HepG2 (cell line): ENCODE results near the gene TRNP1. TPM values are rescaled to one million over a fixed set of nuclear protein-coding genes. Genes with fewer than 3 reads are reported as not detected.
A peak's percentile ranks its signal among the peaks of the same experiment; 100 is the strongest.

Experiments
- IKZF4 ChIP-seq: sonication (generic); formaldehyde crosslinking; IDR thresholded peaks from 2 replicates; pipeline ENCODE4 v1.5.1; 2020; ENCODE audit warnings: borderline replicate concordance, mild to moderate bottlenecking, low read depth, missing genetic modification reagents; ENCODE audit errors: not compliant biosample characterization
- MIER2 ChIP-seq: IDR thresholded peaks from 2 replicates; pipeline ENCODE4 v1.6.1; 2016; ENCODE audit warnings: missing biosample characterization, missing genetic modification reagents
- NR2F2 ChIP-seq: IDR thresholded peaks from 2 replicates; pipeline ENCODE4 v1.6.1; 2012; ENCODE audit warnings: low read depth, inconsistent platforms, borderline replicate concordance
- PHF21A ChIP-seq: sonication (generic); formaldehyde crosslinking; IDR thresholded peaks from 2 replicates; pipeline ENCODE4 v1.5.0; 2020; ENCODE audit warnings: mild to moderate bottlenecking, missing genetic modification reagents
- PRMT3 ChIP-seq: sonication (generic); formaldehyde crosslinking; IDR thresholded peaks from 2 replicates; pipeline ENCODE4 v1.8.1; 2022; ENCODE audit warnings: low read depth, mild to moderate bottlenecking, moderate library complexity, missing genetic modification reagents, borderline replicate concordance
- RBM22 ChIP-seq: fragments of 200-400 bp; formaldehyde crosslinking; optimal IDR thresholded peaks from 2 replicates; pipeline ENCODE3; 2017; ENCODE audit warnings: mild to moderate bottlenecking, low read length, moderate library complexity
- RFXAP ChIP-seq: sonication (generic); formaldehyde crosslinking; IDR thresholded peaks from 2 replicates; pipeline ENCODE4 v1.4.0; 2020; ENCODE audit warnings: missing genetic modification reagents, borderline replicate concordance
- SRF ChIP-seq: IDR thresholded peaks from 2 replicates; pipeline ENCODE4 v1.6.1; 2011; ENCODE audit warnings: mild to moderate bottlenecking, low read depth, low read length, moderate library complexity
- SRSF1 ChIP-seq: fragments of 200-400 bp; formaldehyde crosslinking; optimal IDR thresholded peaks from 2 replicates; pipeline ENCODE3; 2017; ENCODE audit warnings: mild to moderate bottlenecking, low read depth, low read length, moderate library complexity
- ZFP82 ChIP-seq: sonication (generic); formaldehyde crosslinking; IDR thresholded peaks from 2 replicates; pipeline ENCODE4 v1.5.1; 2020; ENCODE audit warnings: mild to moderate bottlenecking, missing genetic modification reagents, borderline replicate concordance
- ZNF124 ChIP-seq: sonication (generic); formaldehyde crosslinking; IDR thresholded peaks from 2 replicates; pipeline ENCODE4 v1.4.0; 2020; ENCODE audit warnings: missing genetic modification reagents
- ZNF136 ChIP-seq: sonication (generic); formaldehyde crosslinking; IDR thresholded peaks from 2 replicates; pipeline ENCODE4 v1.8.1; 2022; ENCODE audit warnings: low read depth, mild to moderate bottlenecking, moderate library complexity, missing genetic modification reagents
- ZNF451 ChIP-seq: sonication (generic); formaldehyde crosslinking; IDR thresholded peaks from 2 replicates; pipeline ENCODE4 v1.5.0; 2020; ENCODE audit warnings: mild to moderate bottlenecking, missing genetic modification reagents
- ZNF770 ChIP-seq: sonication (generic); formaldehyde crosslinking; IDR thresholded peaks from 2 replicates; pipeline ENCODE4 v1.5.0; 2020; ENCODE audit warnings: mild to moderate bottlenecking, missing genetic modification reagents
- polyA plus RNA-seq, 8 experiments: library from polyadenylated mRNA; depleted of rRNA in 3 of 8; stranded (reverse) in 7 of 8; unstranded in 1 of 8; fragments of >200 nt; fragmentation: Illumina TruSeq in 4 of 8; extraction: Trizol in 4 of 8; gene quantifications; 2 replicates each; pipeline versions ENCODE4 v1.2.1 to v1.2.3, GENCODE V29; 2011 to 2016; ENCODE audit warnings: low read depth in 4 of 8, missing spikeins in 1 of 8, mixed read lengths in 1 of 8; ENCODE audit not compliant: insufficient read depth in 1 of 8
- total RNA-seq, 5 experiments: library from RNA; depleted of rRNA; stranded (reverse); fragments of >200 nt; fragmentation: Illumina TruSeq; extraction: Trizol; gene quantifications; 2 replicates each; pipeline ENCODE4 v1.2.3, GENCODE V29; 2016; ENCODE audit warnings: low read depth in 1 of 5
- TF ChIP-seq, protein P1 (sequence below): sonication (generic); formaldehyde crosslinking; IDR thresholded peaks from 2 replicates; pipeline ENCODE4 v1.4.0; 2020; ENCODE audit warnings: mild to moderate bottlenecking, missing genetic modification reagents, borderline replicate concordance
- TF ChIP-seq, protein P2 (sequence below): sonication (generic); formaldehyde crosslinking; IDR thresholded peaks from 2 replicates; pipeline ENCODE4 v1.8.1; 2022; ENCODE audit warnings: mild to moderate bottlenecking, missing genetic modification reagents
- TF ChIP-seq, protein P3 (sequence below): sonication (generic); formaldehyde crosslinking; IDR thresholded peaks from 2 replicates; pipeline ENCODE4 v1.5.1; 2020; ENCODE audit warnings: missing genetic modification reagents, mild to moderate bottlenecking, borderline replicate concordance

The TRNP1 gene
- total and polyA plus RNA-seq, 2 of the 13 experiments (the other 11 are each of a cell fraction or from before 2014, with no cell fraction given), result 42.0 to 158 TPM

DNA sequence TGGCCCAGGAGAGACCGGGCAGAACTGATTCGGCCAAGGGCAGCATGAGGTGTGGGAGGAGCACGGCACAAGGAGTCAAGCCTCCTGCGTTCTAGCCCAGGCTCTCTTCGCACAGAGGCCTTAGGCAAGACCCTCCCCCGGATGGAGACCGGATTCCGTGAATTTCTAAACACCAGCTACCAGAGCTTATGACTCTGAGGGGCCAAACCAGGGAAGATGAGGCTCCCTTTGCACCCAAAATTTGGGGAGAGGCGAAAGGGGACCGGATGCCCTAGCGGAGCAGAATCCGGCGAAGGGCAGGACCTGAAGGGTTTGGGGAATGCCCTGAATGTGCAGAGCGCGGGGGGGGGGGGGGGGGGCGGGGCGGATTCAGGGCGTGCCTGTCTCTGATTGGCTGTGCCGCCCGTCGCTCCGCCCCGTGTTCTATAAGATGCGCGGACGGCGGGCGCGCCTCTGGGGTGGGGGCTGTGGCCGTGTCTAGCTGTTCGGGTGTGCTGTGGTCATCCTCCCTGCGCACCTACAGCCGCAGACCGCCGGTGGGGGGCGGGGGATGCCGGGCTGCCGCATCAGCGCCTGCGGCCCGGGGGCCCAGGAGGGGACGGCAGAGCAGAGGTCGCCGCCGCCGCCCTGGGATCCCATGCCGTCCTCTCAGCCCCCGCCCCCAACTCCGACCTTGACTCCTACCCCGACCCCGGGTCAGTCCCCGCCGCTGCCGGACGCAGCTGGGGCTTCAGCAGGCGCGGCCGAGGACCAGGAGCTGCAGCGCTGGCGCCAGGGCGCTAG is at the start of gene TRNP1 (continued):
- TF ChIP-seq, protein P1, sequence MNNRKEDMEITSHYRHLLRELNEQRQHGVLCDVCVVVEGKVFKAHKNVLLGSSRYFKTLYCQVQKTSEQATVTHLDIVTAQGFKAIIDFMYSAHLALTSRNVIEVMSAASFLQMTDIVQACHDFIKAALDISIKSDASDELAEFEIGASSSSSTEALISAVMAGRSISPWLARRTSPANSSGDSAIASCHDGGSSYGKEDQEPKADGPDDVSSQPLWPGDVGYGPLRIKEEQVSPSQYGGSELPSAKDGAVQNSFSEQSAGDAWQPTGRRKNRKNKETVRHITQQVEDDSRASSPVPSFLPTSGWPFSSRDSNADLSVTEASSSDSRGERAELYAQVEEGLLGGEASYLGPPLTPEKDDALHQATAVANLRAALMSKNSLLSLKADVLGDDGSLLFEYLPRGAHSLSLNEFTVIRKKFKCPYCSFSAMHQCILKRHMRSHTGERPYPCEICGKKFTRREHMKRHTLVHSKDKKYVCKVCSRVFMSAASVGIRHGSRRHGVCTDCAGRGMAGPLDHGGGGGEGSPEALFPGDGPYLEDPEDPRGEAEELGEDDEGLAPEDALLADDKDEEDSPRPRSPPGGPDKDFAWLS (CRISPR knock-in tag), result no peak
- TF ChIP-seq ZNF136 (CRISPR knock-in tag) (no peak), PRMT3 (CRISPR knock-in tag) (no peak; the same call in 1 of the 2 replicates), SRF (no peak), ZFP82 (CRISPR knock-in tag) (peak; percentile 85), ZNF770 (CRISPR knock-in tag) (peak; percentile 72; the same call in 1 of the 2 replicates), RBM22 (no peak), ZNF124 (no peak), NR2F2 (peak; percentile 82), SRSF1 (peak; percentile 87), ZNF451 (CRISPR knock-in tag) (no peak), IKZF4 (CRISPR knock-in tag) (peak; percentile 85), MIER2 (CRISPR knock-in tag) (0 out of 2 replicates have a peak, but pooled peaks have one; percentile 67), PHF21A (CRISPR knock-in tag) (peak; percentile 66), RFXAP (CRISPR knock-in tag) (peak; percentile 88; the same call in 1 of the 2 replicates)
- TF ChIP-seq, protein P2, sequence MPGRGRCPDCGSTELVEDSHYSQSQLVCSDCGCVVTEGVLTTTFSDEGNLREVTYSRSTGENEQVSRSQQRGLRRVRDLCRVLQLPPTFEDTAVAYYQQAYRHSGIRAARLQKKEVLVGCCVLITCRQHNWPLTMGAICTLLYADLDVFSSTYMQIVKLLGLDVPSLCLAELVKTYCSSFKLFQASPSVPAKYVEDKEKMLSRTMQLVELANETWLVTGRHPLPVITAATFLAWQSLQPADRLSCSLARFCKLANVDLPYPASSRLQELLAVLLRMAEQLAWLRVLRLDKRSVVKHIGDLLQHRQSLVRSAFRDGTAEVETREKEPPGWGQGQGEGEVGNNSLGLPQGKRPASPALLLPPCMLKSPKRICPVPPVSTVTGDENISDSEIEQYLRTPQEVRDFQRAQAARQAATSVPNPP (CRISPR knock-in tag), result peak; percentile 75
- TF ChIP-seq, protein P3, sequence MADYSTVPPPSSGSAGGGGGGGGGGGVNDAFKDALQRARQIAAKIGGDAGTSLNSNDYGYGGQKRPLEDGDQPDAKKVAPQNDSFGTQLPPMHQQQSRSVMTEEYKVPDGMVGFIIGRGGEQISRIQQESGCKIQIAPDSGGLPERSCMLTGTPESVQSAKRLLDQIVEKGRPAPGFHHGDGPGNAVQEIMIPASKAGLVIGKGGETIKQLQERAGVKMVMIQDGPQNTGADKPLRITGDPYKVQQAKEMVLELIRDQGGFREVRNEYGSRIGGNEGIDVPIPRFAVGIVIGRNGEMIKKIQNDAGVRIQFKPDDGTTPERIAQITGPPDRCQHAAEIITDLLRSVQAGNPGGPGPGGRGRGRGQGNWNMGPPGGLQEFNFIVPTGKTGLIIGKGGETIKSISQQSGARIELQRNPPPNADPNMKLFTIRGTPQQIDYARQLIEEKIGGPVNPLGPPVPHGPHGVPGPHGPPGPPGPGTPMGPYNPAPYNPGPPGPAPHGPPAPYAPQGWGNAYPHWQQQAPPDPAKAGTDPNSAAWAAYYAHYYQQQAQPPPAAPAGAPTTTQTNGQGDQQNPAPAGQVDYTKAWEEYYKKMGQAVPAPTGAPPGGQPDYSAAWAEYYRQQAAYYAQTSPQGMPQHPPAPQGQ (CRISPR knock-in tag), result no peak; the same call in 1 of the 2 replicates
